Activated naive CD4-positive, alpha-beta T cell treated with anti-CD3 and anti-CD28 coated beads, Interleukin-2, amount 10 ng/mL, durations not matched to agents 7 days and 5 days (primary cell): ENCODE measurements around the gene TRIO.

ENCODE experiments used
- CTCF ChIA-PET: fragments of 350-600 bp; sonication (Branson Sonifier 250); formaldehyde crosslinking; loops from one replicate; lab custom pipeline; 2021; ENCODE audit warnings: antibody characterized with exemption; lab: Charles Lee
- DNase-seq: peaks from one replicate; pipeline ENCODE4 v3.0.0-alpha.2; 2020
- H3K27ac Mint-ChIP-seq: one replicate; pipeline ENCODE4 v1.8.0; 2021; ENCODE audit warnings: mild to moderate bottlenecking, moderate library complexity, mixed read lengths
- H3K27me3 Mint-ChIP-seq: one replicate; pipeline ENCODE4 v1.8.0; 2021; ENCODE audit warnings: mild to moderate bottlenecking, mixed read lengths
- H3K36me3 Mint-ChIP-seq: one replicate; pipeline ENCODE4 v1.8.0; 2021; ENCODE audit warnings: mixed read lengths
- H3K4me1 Mint-ChIP-seq: one replicate; pipeline ENCODE4 v1.8.0; 2021; ENCODE audit warnings: mixed read lengths
- H3K4me3 Mint-ChIP-seq: one replicate; pipeline ENCODE4 v1.8.0; 2021; ENCODE audit warnings: mild to moderate bottlenecking, moderate library complexity, mixed read lengths
- H3K9me3 Mint-ChIP-seq: one replicate; pipeline ENCODE4 v1.8.0; 2021; ENCODE audit warnings: mixed read lengths

Gene TRIO

DNA sequence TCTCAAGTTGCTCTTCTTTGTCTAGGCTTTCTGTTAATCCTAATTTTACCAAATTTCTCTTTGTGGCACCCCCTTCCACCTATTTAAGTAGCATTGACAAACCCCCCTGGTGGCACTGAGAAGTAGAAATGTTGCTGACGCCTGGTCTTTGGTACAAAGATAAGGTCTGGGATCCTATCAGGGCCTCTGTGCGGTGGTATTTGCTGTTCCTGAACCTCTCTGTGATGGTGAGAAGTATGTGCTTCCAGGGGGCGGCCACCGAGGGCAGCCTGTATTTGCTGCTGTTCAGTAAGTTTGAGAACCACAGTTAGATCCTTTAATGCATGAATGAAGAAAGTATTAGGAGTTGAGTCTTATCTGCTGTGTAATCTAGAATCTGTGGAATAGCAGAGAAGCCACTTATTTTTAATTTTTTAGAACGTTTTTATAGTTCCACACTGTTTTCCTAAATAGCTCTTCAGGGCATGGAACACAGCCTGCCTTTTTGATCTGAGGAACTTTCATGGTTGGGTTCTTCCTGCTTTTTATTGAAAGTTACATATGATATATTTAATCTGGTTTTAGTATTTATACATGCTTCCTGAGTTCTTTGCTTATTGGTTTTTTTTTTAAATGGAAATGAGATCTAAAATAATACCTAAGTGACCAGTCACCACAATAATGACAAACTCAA lies 124.2 kb downstream of the TRIO start:
- DNase-seq, result no peak
- H3K36me3 Mint-ChIP-seq, result no peaks in the 10 kb centered on the region
- no peak overlapping the region for H3K27ac Mint-ChIP-seq
- H3K27me3 Mint-ChIP-seq, result peaks cover 22% of the 10 kb centered on the region
- H3K4me3 Mint-ChIP-seq, result no peak overlapping the region
- CTCF ChIA-PET, result interaction anchor here (0.7 kb wide), 1 partner anchor 22 kb away, joined by 3 read pairs; no protein-coding TSS in a partner anchor
- H3K4me1 Mint-ChIP-seq, result peaks cover 6% of the 10 kb centered on the region
- H3K9me3 Mint-ChIP-seq, result no peaks in the 10 kb centered on the region

DNA sequence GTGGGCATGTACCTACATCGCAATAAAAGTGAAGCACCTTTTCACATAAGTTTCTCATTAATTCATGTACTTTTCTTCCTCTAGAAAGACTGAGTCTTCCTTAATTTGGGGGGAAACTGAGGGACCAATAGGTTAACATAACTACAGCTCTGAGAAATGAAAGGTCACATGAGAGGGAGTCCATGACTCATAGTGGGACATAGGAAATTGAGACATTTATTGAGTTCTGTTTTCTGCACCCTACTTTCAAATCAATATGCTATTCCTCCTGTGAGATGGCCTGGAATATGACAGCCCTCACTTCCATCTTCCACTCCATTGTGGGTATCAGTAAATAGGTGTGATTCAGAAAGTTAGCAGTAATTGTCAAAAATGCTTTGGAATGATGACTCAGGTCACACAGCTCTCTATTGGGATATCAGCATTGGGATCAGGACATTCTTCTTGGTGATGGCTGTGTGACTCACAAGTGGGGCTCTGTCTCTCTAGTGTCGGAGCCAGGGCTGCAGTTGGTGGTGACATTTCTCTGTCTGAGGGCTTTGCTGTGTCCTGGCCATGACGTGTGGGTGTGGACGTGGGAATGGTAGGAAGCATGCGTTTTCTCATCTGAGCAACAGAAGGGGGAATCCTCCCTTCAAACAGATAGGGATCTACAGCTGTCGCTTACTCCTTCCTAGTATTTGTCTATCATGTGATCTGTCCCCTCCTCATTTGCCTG lies 125.0 kb downstream of the TRIO start:
- peaks cover 17% of the 10 kb centered on the region for H3K27me3 Mint-ChIP-seq
- DNase-seq, result no peak
- CTCF ChIA-PET, result no interaction called here
- H3K36me3 Mint-ChIP-seq, result no peaks in the 10 kb centered on the region
- H3K9me3 Mint-ChIP-seq, result no peaks in the 10 kb centered on the region
- peaks cover 6% of the 10 kb centered on the region for H3K4me1 Mint-ChIP-seq
- H3K4me3 Mint-ChIP-seq, result no peak overlapping the region
- no peak overlapping the region for H3K27ac Mint-ChIP-seq

DNA sequence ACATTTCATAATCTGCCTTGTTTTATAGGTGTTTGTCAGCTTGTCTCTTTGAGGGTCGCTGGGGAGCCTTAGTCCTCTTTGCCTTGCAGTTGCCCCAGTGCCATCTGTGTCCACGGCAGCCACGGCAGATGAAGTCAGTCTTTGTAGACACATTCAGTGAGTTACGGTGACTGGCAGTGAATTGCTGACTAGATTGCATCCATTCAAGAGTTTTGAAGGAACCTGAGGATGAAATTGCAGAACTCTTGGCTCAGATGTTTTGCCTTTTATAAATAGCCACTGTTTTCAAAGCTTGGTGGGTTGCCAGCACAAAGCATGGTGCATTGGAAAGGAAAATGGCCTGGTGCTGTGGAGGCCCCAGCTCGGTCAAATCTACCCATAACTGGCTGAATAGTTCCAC lies 125.6 kb downstream of the TRIO start:
- Mint-ChIP-seq H3K4me3 (no peak overlapping the region), H3K27me3 (peaks cover 17% of the 10 kb centered on the region), H3K27ac (no peak overlapping the region), H3K36me3 (no peaks in the 10 kb centered on the region), H3K4me1 (peaks cover 6% of the 10 kb centered on the region), H3K9me3 (no peaks in the 10 kb centered on the region)
- no peak for DNase-seq
- CTCF ChIA-PET, result interaction anchor here (2.2 kb wide), 1 partner anchor 11 kb away, joined by 9 read pairs; no protein-coding TSS in a partner anchor

DNA sequence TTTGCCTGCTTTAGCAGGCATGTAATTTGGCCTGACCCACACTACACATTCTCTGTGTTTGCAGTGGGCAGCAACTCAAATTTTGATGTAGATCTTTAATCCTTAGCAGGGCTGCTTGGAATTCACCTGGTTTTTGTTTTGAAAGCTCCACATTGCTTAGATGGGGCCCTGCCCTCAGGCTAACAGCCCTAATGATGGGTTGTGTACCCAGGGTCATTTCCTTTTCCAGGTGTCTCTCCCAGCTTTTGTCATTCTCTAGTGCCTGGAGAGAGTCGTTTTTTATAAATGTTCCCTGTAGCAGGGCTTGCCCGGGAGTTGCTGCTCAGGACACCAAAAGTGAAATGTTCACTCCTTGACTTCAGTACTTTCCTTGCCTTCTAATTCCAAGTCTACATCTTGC lies 126.3 kb downstream of the TRIO start:
- no peaks in the 10 kb centered on the region for H3K9me3 Mint-ChIP-seq
- H3K27me3 Mint-ChIP-seq, result peaks cover 17% of the 10 kb centered on the region
- no peaks in the 10 kb centered on the region for H3K36me3 Mint-ChIP-seq
- no peak for DNase-seq
- H3K4me3 Mint-ChIP-seq, result no peak overlapping the region
- CTCF ChIA-PET, result interaction anchor here (1.2 to 3.0 kb wide), 3 partner anchors 9 to 161 kb away, joined by 3 to 16 read pairs (median 9); no protein-coding TSS in a partner anchor
- H3K4me1 Mint-ChIP-seq, result peaks cover 6% of the 10 kb centered on the region
- no peak overlapping the region for H3K27ac Mint-ChIP-seq

DNA sequence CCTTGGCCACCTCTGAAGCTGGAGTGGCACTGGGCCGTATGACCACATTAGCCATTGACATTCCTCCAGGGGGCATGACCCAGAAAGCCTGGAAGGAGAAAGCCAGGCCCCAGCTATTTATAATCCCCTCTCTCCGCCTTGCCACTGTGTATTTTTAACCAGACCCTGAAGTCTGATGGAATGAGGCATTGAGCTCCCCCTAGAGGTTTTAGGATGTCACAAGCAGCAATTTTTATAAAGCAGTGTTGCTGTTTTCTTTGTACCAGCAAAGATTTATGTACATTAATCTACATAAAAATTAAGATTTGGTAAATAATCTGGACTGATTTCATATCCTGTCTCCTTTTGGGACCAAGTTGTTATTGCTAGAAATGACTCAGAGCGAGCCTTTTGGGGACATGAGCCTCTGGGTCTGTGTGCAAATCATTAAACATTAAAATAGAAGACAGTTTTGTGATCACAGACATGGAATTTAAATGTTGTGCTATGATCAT lies 127.1 kb downstream of the TRIO start:
- CTCF ChIA-PET, result interaction anchor here (0.6 to 3.0 kb wide), 11 partner anchors 9 to 420 kb away, joined by 3 to 16 read pairs (median 4); no protein-coding TSS in a partner anchor
- Mint-ChIP-seq H3K4me1 (no peaks in the 10 kb centered on the region), H3K27ac (no peak overlapping the region), H3K9me3 (no peaks in the 10 kb centered on the region), H3K4me3 (no peak overlapping the region), H3K27me3 (peaks cover 10% of the 10 kb centered on the region), H3K36me3 (no peaks in the 10 kb centered on the region)
- DNase-seq, result no peak

DNA sequence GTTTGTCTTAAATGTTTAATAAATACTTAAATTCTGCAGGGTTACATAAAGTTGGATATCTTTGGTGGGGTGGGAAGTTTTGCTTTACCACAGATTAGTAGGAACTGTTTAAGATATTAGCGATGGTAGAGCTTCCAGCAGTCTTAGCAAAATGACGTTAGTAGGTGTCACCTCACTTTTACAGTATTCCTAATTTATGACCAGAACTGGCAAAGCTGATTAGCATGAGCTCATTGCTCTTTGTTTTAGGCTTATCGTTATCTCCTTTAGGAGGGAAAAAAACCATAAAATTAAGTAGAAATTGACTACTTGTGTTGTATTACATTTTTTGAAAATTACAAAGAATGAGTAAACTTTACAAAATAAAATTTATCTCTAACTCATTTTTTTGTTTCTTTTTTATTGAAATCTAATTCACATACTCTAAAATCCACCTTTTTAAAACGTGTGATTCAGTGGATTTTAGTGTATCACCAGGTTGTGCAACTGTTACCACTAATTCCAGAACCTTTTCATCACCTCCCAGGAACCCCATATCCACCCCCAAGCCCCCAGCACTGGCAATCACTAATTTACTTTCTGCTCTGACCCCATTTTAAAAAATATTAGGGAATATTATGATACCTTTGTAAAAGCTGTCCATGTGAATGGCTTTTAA lies 129.5 kb downstream of the TRIO start:
- Mint-ChIP-seq H3K27ac (no peak overlapping the region), H3K27me3 (peaks cover 5% of the 10 kb centered on the region)
- CTCF ChIA-PET, result interaction anchor here (3.0 kb wide), 1 partner anchor 164 kb away, joined by 16 read pairs; no protein-coding TSS in a partner anchor

DNA sequence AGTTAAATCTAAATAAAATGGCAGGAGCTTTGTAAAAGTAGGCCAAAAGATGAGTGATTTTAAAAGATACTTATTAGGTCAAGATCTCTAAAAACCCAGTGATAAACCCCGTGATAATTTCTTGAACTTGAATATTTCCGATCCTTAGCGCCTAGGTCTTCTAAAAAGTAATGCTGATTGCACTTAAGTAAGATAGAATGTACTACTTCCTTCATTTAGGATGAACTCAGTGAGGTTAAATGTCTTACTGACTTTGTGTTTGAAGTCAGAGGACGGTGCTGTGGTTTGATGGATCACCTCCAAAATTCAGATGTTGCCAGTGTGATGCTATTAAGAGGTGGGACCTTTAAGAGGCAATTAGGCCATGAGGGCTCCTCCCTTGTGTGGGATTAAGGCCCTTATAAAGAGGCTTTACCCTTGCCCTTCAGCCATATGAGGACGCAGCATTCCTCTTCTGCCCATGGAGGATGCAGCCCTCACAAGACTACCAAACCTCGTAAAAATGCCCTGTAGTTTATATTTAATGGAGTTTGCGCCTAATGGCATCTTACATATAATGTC lies 130.1 kb downstream of the TRIO start:
- H3K36me3 Mint-ChIP-seq, result no peaks in the 10 kb centered on the region
- no peak overlapping the region for H3K4me3 Mint-ChIP-seq
- no peak for DNase-seq
- no peaks in the 10 kb centered on the region for H3K9me3 Mint-ChIP-seq
- H3K27me3 Mint-ChIP-seq, result peaks cover 9% of the 10 kb centered on the region
- peaks cover 8% of the 10 kb centered on the region for H3K4me1 Mint-ChIP-seq
- no peak overlapping the region for H3K27ac Mint-ChIP-seq
- CTCF ChIA-PET, result no interaction called here

More for the DNA sequence above, 129.5 kb downstream of the TRIO start:
- Mint-ChIP-seq H3K4me3 (no peak overlapping the region), H3K36me3 (no peaks in the 10 kb centered on the region), H3K9me3 (no peaks in the 10 kb centered on the region), H3K4me1 (peaks cover 8% of the 10 kb centered on the region)
- DNase-seq, result no peak

DNA sequence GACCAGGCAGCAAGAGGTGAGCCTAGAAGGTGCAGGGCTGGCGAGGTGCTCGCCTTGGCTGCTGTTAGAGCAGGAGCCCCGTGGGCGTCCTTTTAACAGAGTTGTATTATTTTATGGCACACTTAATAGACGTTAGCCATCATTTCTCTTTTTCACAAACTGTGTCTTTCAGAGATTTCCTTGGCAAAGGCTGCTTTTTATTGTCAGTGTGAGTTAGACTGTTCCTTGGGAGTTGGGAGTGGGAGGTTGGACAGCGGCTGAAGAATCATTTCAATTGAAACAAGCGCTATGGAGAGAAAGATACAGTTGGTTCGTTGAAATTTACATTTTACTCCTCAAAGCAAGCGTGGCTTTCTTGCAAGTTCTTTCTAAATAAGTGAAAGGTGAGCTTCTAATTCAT lies 133.2 kb downstream of the TRIO start:
- no peaks in the 10 kb centered on the region for H3K9me3 Mint-ChIP-seq
- H3K27me3 Mint-ChIP-seq, result peaks cover 10% of the 10 kb centered on the region
- H3K4me1 Mint-ChIP-seq, result peaks cover 8% of the 10 kb centered on the region
- H3K4me3 Mint-ChIP-seq, result no peak overlapping the region
- H3K27ac Mint-ChIP-seq, result no peak overlapping the region
- H3K36me3 Mint-ChIP-seq, result no peaks in the 10 kb centered on the region
- CTCF ChIA-PET, result no interaction called here
- no peak for DNase-seq

DNA sequence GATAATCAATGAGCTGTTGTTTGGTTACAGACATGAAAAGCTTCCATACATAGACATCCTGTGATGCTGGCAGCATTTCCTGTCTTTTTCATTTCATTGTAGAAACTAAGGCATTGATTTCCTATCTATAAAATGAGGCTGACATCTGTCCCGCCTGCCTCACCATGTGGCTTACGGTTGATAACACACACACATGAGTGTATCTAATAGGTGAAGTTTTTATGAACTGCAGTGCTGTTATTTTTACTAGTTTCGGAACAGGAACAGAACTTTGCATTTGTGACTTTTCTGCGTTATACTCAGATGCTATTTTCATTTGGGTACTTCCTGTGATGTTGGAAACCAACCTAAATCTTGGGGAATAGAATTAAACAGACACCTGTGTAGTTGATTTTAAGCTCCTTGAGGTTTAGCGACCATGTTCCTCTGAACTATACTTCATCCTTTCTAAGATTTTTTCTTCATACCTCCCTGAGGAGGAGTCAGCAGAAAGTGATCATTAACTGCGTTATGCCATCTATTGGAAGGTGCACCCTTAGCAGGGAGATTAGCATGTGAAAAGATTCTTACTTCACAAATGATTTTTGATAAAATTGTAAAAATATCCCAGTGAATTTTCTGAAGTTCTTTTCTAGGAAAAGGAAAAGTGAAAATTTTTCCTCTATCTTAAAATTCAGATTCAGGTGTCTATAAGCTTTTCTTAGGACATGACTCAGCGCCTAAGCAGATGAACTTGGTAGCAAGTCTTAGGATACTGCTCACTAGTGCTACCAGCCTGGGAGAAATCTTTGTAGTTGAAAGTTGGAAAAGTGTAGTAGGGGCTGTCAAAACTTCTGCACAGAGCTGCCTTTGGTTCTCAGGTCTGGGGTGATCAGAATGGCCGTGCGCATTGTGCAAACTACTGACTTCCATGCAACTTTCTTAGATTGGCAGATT lies 134.5 kb downstream of the TRIO start:
- H3K27ac Mint-ChIP-seq, result no peak overlapping the region
- H3K9me3 Mint-ChIP-seq, result no peaks in the 10 kb centered on the region
- no peak for DNase-seq
- no peak overlapping the region for H3K4me3 Mint-ChIP-seq
- H3K36me3 Mint-ChIP-seq, result no peaks in the 10 kb centered on the region
- H3K27me3 Mint-ChIP-seq, result peaks cover 10% of the 10 kb centered on the region
- H3K4me1 Mint-ChIP-seq, result peaks cover 8% of the 10 kb centered on the region
- CTCF ChIA-PET, result no interaction called here

DNA sequence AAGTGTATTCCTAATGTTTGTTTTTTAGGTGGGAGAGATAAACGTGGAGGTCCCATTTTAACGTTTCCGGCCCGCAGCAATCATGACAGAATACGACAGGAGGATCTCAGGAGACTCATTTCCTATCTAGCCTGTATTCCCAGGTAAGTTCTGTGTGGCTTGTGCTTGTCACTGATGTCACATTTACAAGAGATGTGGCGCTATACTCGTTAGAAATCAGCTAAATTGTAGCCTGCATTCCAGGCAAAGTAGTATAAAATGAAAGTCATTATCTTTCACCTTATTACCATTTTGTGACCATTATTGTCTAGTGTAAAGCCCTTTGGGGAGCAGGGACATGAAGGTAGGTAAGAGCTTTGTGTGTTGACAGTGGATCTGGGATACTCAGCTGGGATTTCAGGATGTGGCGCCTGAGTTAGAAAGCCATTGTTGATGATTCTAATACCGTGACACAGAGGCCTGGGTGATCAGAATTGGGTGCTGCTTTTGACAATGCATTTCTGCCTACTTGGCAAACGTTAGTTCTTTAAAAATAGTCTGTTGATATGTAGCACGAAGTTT lies 137.2 kb downstream of the TRIO start:
- Mint-ChIP-seq H3K9me3 (no peaks in the 10 kb centered on the region), H3K27me3 (peaks cover 10% of the 10 kb centered on the region), H3K4me1 (peaks cover 8% of the 10 kb centered on the region), H3K27ac (no peak overlapping the region), H3K36me3 (no peaks in the 10 kb centered on the region), H3K4me3 (no peak overlapping the region)
- no peak for DNase-seq
- CTCF ChIA-PET, result no interaction called here

DNA sequence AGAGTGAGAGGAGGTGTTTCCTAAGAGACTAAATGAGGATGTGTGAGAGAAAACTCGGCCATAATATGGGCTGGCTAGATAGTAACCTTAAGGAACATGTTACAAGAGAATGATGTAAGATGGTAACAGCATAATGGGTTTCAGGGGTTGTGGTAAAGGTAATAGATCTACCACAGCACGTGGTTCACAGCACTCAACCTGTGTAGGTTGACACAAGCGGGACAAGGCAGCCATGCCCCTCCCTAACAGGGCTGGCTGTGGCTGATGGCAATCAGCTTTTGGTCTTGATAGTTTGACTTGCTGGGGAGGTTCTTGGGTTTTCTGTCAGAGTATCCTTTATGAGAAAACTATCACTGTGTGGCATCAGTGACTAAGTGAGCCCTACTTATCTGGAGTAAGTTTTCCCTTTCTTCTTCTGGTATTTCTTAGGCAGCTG lies 138.6 kb downstream of the TRIO start:
- CTCF ChIA-PET, result no interaction called here

DNA sequence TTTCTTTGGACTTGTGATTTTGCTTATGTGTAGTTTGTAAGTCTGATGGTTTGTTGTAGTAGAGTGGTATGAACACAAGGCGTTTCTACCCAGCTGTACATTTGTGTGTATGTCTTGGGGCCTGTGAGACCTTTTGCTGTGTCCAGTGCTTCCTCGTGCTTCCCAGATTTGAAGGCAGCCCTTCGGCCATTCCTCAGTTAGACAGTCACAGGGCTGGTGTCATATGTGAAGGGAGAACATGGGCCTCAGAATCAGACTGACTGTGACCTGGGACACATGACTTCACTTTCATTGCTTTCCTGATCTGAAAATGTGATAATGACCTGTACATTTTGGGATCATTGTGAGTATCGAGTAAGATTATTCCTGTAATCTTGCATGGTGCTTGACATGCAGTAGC lies 140.0 kb downstream of the TRIO start:
- Mint-ChIP-seq H3K4me1 (no peaks in the 10 kb centered on the region), H3K36me3 (no peaks in the 10 kb centered on the region), H3K9me3 (no peaks in the 10 kb centered on the region), H3K27me3 (peaks cover 2% of the 10 kb centered on the region), H3K27ac (no peak overlapping the region), H3K4me3 (no peak overlapping the region)
- CTCF ChIA-PET, result no interaction called here
- no peak for DNase-seq

More for the DNA sequence above, 138.6 kb downstream of the TRIO start:
- Mint-ChIP-seq H3K36me3 (no peaks in the 10 kb centered on the region), H3K4me1 (peaks cover 8% of the 10 kb centered on the region), H3K9me3 (no peaks in the 10 kb centered on the region), H3K4me3 (no peak overlapping the region), H3K27ac (no peak overlapping the region), H3K27me3 (peaks cover 5% of the 10 kb centered on the region)
- DNase-seq, result no peak
